ENCODE results near the gene CCR5. TPM values are rescaled to one million over a fixed set of nuclear protein-coding genes. Genes with fewer than 3 reads are reported as not detected.

CCR5 gene
- total and polyA plus RNA-seq, 2 of the 8 experiments (the other 6 are each of a cell fraction or from before 2014, with no cell fraction given): not detected

- TF ChIP-seq ZNF274 (IDR thresholded peaks at IDR 0.05; ENCODE audit: borderline replicate concordance, extremely low read depth, low read length) (no peak), HDAC2 (IDR thresholded peaks at IDR 0.05; ENCODE audit: borderline replicate concordance in 1 of 2, low read depth in 2 of 2, low read length in 2 of 2) (no peak), KDM4A (IDR thresholded peaks at IDR 0.05; ENCODE audit: low read depth, low read length, severe bottlenecking) (no peak), RXRA (IDR thresholded peaks at IDR 0.05; ENCODE audit: insufficient read depth, low read depth, low read length) (no peak), ATF2 (IDR thresholded peaks at IDR 0.05; ENCODE audit: low read length) (no peak), YY1 (IDR thresholded peaks at IDR 0.05; ENCODE audit: low read depth, low read length) (no peak), CHD1 (IDR thresholded peaks at IDR 0.05; ENCODE audit: low read depth, low read length) (no peak), TEAD4 (IDR thresholded peaks at IDR 0.05; ENCODE audit: low read depth, low read length) (no peak), SP1 (IDR thresholded peaks at IDR 0.05; ENCODE audit: low read depth, low read length) (no peak), TAF1 (IDR thresholded peaks at IDR 0.05; ENCODE audit: low read depth, low read length) (no peak)
- Histone ChIP-seq H2AFZ (ENCODE audit: low read length) (no peak overlapping the region), H3K56ac (replicated peaks; ENCODE audit: insufficient read length, low read depth, low read length) (no peak overlapping the region), H2BK20ac (ENCODE audit: low read length) (no peak overlapping the region), H2AK5ac (ENCODE audit: low read depth, low read length) (no peak overlapping the region), H3K9me3 (ENCODE audit: insufficient read depth in 2 of 2, low read depth in 1 of 2, low read length in 1 of 2) (no peaks in the 10 kb centered on the region), H2BK5ac (ENCODE audit: low read depth, low read length) (no peak overlapping the region), H3K79me2 (ENCODE audit: control insufficient read depth in 1 of 2, insufficient read depth in 2 of 2, low read length in 2 of 2) (no peaks in the 10 kb centered on the region), H3K18ac (ENCODE audit: extremely low read depth, low read length) (no peak overlapping the region), H4K91ac (replicated peaks; ENCODE audit: insufficient read length, low read length) (no peak overlapping the region), H2BK12ac (ENCODE audit: low read depth, low read length) (no peak overlapping the region), H3K79me1 (ENCODE audit: low read depth, low read length) (no peaks in the 10 kb centered on the region), H3K14ac (ENCODE audit: insufficient read length) (no peak overlapping the region), H3K4me2 (ENCODE audit: insufficient read depth in 1 of 2, low read depth in 2 of 2, low read length in 2 of 2) (no peak overlapping the region), H3K27me3 (replicated peaks in 1 of 4; ENCODE audit: control insufficient read depth in 3 of 4, extremely low read depth in 1 of 4, insufficient read depth in 3 of 4, low read length in 3 of 4) (peaks cover 0 to 5% (median 0%) of the 10 kb centered on the region in 4 experiments; a peak in 1 of 7 replicates), H4K5ac (ENCODE audit: insufficient read length, low read depth, low read length) (no peak overlapping the region), H2BK15ac (ENCODE audit: low read length) (no peak overlapping the region), H3K27ac (ENCODE audit: low read depth, low read length) (no peak overlapping the region), H3K23ac (ENCODE audit: insufficient read length) (no peak overlapping the region), H4K20me1 (replicated peaks in 1 of 2; ENCODE audit: control insufficient read depth in 1 of 2, insufficient read depth in 2 of 2, low read length in 2 of 2) (no peaks in the 10 kb centered on the region), H4K8ac (ENCODE audit: extremely low read depth, insufficient read depth, low read length) (no peak overlapping the region), H3K4me3 (ENCODE audit: extremely low read depth in 1 of 4, insufficient read depth in 2 of 4, low read depth in 3 of 4, low read length in 4 of 4) (no peak overlapping the region), H3K23me2 (ENCODE audit: low read depth, low read length) (no peaks in the 10 kb centered on the region), H3K4ac (replicated peaks; ENCODE audit: insufficient read length, low read depth, low read length) (no peak overlapping the region), H2BK120ac (replicated peaks; ENCODE audit: low read depth, low read length) (no peak overlapping the region), H3K4me1 (replicated peaks in 1 of 4; ENCODE audit: control insufficient read depth in 3 of 4, insufficient read depth in 4 of 4, low read length in 3 of 4) (no peaks in the 10 kb centered on the region), H3K9ac (replicated peaks in 1 of 4; ENCODE audit: extremely low read depth in 1 of 4, low read depth in 3 of 4, low read length in 3 of 4) (no peak overlapping the region), H3K36me3 (ENCODE audit: control insufficient read depth in 2 of 4, insufficient read depth in 4 of 4, low read length in 3 of 4) (no peaks in the 10 kb centered on the region)
- DNase-seq (ENCODE audit: low read depth in 1 of 2, low spot score in 2 of 2) (no peak), FAIRE-seq (no peak)
- WGBS, 2 experiments (ENCODE audit: extremely low coverage in 1 of 2, insufficient coverage in 1 of 2, insufficient read length in 1 of 2, insufficient replicate concordance in 2 of 2, low coverage in 1 of 2, low lambda C conversion rate in 2 of 2, missing lambda C conversion rate in 1 of 2): 89% methylated on average over 4 of the region's 4 CpGs; no CpG with 5 or more reads in 1 of the 2 experiments
- ChIA-PET POLR2A (ENCODE audit: partially characterized antibody) (no interaction called here), CTCF (ENCODE audit: partially characterized antibody) (interaction anchor here (1.0 to 12.9 kb wide), 4 partner anchors 9 to 149 kb away, joined by 3 to 164 read pairs (median 4); no protein-coding TSS in a partner anchor)
Measured at GRCh38 chr3:46365041-46365440, 5.7 kb upstream of the CCR5 start.
